DOHH2 (cell line): ENCODE data around the gene PHLPP1.

Source experiments
- H3F3A ChIP-seq: fragments of 200-600 bp; sonication (generic), shearing (Covaris generic); 2 replicates; pipeline ENCODE4 v1.6.0; 2016; ENCODE audit warnings: antibody characterized with exemption, mild to moderate bottlenecking; ENCODE audit not compliant: control insufficient read depth, insufficient read depth
- H3K27ac ChIP-seq: fragments of 200-600 bp; sonication (generic); 2 replicates; pipeline ENCODE4 v1.5.1; 2014; ENCODE audit warnings: low read depth, mild to moderate bottlenecking, low read length, moderate library complexity
- H3K27me3 ChIP-seq: fragments of 200-600 bp; sonication (generic); 2 replicates; pipeline ENCODE4 v1.6.1; 2014; ENCODE audit warnings: mild to moderate bottlenecking, low read length, mixed read lengths; ENCODE audit not compliant: control insufficient read depth
- H3K36me3 ChIP-seq: fragments of 200-600 bp; sonication (generic); 2 replicates; pipeline ENCODE4 v1.6.1; 2014; ENCODE audit warnings: mild to moderate bottlenecking, low read length, moderate library complexity, mixed read lengths; ENCODE audit not compliant: control insufficient read depth
- H3K4me1 ChIP-seq: fragments of 200-600 bp; sonication (generic); 2 replicates; pipeline ENCODE4 v1.6.1; 2014; ENCODE audit warnings: mild to moderate bottlenecking, low read length, mixed read lengths; ENCODE audit not compliant: control insufficient read depth
- H3K4me2 ChIP-seq: fragments of 200-600 bp; sonication (generic); 2 replicates; pipeline ENCODE4 v1.6.0; 2014; ENCODE audit warnings: mild to moderate bottlenecking, low read length, moderate library complexity
- H3K4me3 ChIP-seq: fragments of 200-600 bp; sonication (generic); 2 replicates; pipeline ENCODE4 v1.5.1; 2014; ENCODE audit warnings: mild to moderate bottlenecking, low read length, mixed read lengths
- H3K79me2 ChIP-seq: fragments of 200-600 bp; sonication (generic); 2 replicates; pipeline ENCODE4 v1.6.1; 2014; ENCODE audit warnings: mild to moderate bottlenecking, low read length, mixed read lengths; ENCODE audit not compliant: control insufficient read depth
- H3K9me2 ChIP-seq: fragments of 200-600 bp; sonication (generic); replicated peaks from 2 replicates; pipeline ENCODE4 v1.6.1; 2014; ENCODE audit warnings: mild to moderate bottlenecking, low read length, mixed read lengths; ENCODE audit not compliant: control insufficient read depth
- H3K9me3 ChIP-seq: fragments of 200-600 bp; sonication (generic); 2 replicates; pipeline ENCODE4 v1.6.1; 2014; ENCODE audit warnings: antibody characterized with exemption, low read length, mixed read lengths; ENCODE audit not compliant: control insufficient read depth, insufficient read depth
- H4K20me1 ChIP-seq: fragments of 200-600 bp; sonication (generic); 2 replicates; pipeline ENCODE4 v1.6.0; 2014; ENCODE audit warnings: low read depth, mild to moderate bottlenecking, antibody characterized with exemption, low read length, moderate library complexity; ENCODE audit not compliant: control insufficient read depth, insufficient read depth
- EZH2phosphoT487 ChIP-seq: fragments of 200-600 bp; sonication (generic); IDR thresholded peaks from 2 replicates; pipeline ENCODE4 v1.6.1; 2017; ENCODE audit warnings: borderline replicate concordance, mild to moderate bottlenecking, antibody characterized with exemption, low read length, moderate library complexity, mixed read lengths
- TF ChIP-seq, protein P1 (sequence below): fragments of 200-600 bp; sonication (generic); IDR thresholded peaks from one replicate; pipeline ENCODE4 v1.5.1; 2014; ENCODE audit warnings: antibody characterized with exemption, mild to moderate bottlenecking, low read depth, low read length; ENCODE audit not compliant: poor library complexity, severe bottlenecking

PHLPP1 gene

DNA sequence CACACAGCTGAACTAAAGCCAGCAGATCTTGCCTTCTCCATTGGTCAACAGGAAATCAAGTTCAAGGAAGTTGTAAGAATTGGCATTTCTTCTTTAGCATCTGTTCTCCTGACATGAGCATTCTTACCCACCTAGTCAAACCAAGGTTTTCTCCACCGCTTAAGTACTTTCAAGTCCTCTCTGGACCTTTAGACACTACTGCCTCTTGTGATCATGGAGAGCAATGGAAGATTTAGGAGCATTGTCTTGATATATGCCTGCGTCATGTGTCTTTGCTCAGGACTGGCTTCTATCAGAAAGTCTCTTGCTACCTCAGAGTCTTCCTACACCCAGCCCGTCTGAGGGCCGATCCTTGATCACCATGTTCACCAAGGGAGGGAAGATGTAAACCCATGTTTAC is 262.2 kb downstream of the PHLPP1 start:
- H3K4me1 ChIP-seq = 0 out of 2 replicates have a peak, but pooled peaks cover 2% of the 10 kb centered on the region
- no peaks in the 10 kb centered on the region for H3K9me3 ChIP-seq
- no peak overlapping the region for H3K4me2 ChIP-seq
- H3K36me3 ChIP-seq = peaks cover 26% of the 10 kb centered on the region
- no peaks in the 10 kb centered on the region for H3K79me2 ChIP-seq
- no peak overlapping the region for H3K4me3 ChIP-seq
- no peak overlapping the region for H3K27ac ChIP-seq
- H4K20me1 ChIP-seq = no peaks in the 10 kb centered on the region
- H3K27me3 ChIP-seq = no peaks in the 10 kb centered on the region
- no peaks in the 10 kb centered on the region for H3F3A ChIP-seq
- H3K9me2 ChIP-seq = no peaks in the 10 kb centered on the region
- TF ChIP-seq EZH2phosphoT487 = no peak
- TF ChIP-seq, protein P1, sequence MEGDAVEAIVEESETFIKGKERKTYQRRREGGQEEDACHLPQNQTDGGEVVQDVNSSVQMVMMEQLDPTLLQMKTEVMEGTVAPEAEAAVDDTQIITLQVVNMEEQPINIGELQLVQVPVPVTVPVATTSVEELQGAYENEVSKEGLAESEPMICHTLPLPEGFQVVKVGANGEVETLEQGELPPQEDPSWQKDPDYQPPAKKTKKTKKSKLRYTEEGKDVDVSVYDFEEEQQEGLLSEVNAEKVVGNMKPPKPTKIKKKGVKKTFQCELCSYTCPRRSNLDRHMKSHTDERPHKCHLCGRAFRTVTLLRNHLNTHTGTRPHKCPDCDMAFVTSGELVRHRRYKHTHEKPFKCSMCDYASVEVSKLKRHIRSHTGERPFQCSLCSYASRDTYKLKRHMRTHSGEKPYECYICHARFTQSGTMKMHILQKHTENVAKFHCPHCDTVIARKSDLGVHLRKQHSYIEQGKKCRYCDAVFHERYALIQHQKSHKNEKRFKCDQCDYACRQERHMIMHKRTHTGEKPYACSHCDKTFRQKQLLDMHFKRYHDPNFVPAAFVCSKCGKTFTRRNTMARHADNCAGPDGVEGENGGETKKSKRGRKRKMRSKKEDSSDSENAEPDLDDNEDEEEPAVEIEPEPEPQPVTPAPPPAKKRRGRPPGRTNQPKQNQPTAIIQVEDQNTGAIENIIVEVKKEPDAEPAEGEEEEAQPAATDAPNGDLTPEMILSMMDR = no peak

GRCh38 chr18:62978251-62979049 is 263.1 kb downstream of the PHLPP1 start:
- Histone ChIP-seq H3K9me3 (no peaks in the 10 kb centered on the region), H3K4me2 (no peak overlapping the region), H3K4me3 (no peak overlapping the region), H3K36me3 (peaks cover 22% of the 10 kb centered on the region; the same call in 1 of the 2 replicates), H3K4me1 (0 out of 2 replicates have a peak, but pooled peaks cover 3% of the 10 kb centered on the region), H4K20me1 (no peaks in the 10 kb centered on the region), H3K27me3 (no peaks in the 10 kb centered on the region), H3K27ac (no peak overlapping the region), H3K9me2 (no peaks in the 10 kb centered on the region), H3F3A (no peaks in the 10 kb centered on the region), H3K79me2 (no peaks in the 10 kb centered on the region)
- no peak for TF ChIP-seq EZH2phosphoT487
- TF ChIP-seq, protein P1 = no peak

GRCh38 chr18:62979176-62979575 is 263.8 kb downstream of the PHLPP1 start:
- TF ChIP-seq, protein P1 = no peak
- no peak for TF ChIP-seq EZH2phosphoT487
- 0 out of 2 replicates have a peak, but pooled peaks cover 3% of the 10 kb centered on the region for H3K4me1 ChIP-seq
- no peaks in the 10 kb centered on the region for H3K9me2 ChIP-seq
- H3K79me2 ChIP-seq = no peaks in the 10 kb centered on the region
- no peak overlapping the region for H3K4me2 ChIP-seq
- no peaks in the 10 kb centered on the region for H3F3A ChIP-seq
- no peak overlapping the region for H3K4me3 ChIP-seq
- no peak overlapping the region for H3K27ac ChIP-seq
- no peaks in the 10 kb centered on the region for H4K20me1 ChIP-seq
- H3K9me3 ChIP-seq = no peaks in the 10 kb centered on the region
- no peaks in the 10 kb centered on the region for H3K27me3 ChIP-seq
- H3K36me3 ChIP-seq = peaks cover 22% of the 10 kb centered on the region; the same call in 1 of the 2 replicates
